Measurements from ENCODE around the gene ZNF423. TPM values are rescaled to one million over a fixed set of nuclear protein-coding genes. Genes with fewer than 3 reads are reported as not detected.
"Not testable (repeated sequence)": the region's sequence is repeated elsewhere in the genome, so short reads cannot be mapped to it uniquely, and the experiment has no call there.

Gene ZNF423
- total RNA-seq, 1 experiment from 2014 or later, result 0.97 TPM

GRCh38 chr16:49586466-49587450, 269.2 kb downstream of the ZNF423 start:
- no peak for DNase-seq (ENCODE audit: low spot score)

GRCh38 chr16:49585143-49585832, 270.6 kb downstream of the ZNF423 start:
- DNase-seq (ENCODE audit: low spot score), result no peak

- DNase-seq (ENCODE audit: low spot score), result no peak
These were observed 272.0 kb downstream of the ZNF423 start for GRCh38 chr16:49583911-49584310.

- DNase-seq (ENCODE audit: low spot score), result no peak
These were observed 274.1 kb downstream of the ZNF423 start for GRCh38 chr16:49581630-49582298.

- DNase-seq (ENCODE audit: low spot score), result peak; percentile 40
These were observed 275.1 kb downstream of the ZNF423 start for GRCh38 chr16:49580751-49581303.

- DNase-seq (ENCODE audit: low spot score), result no peak
These were observed 277.4 kb downstream of the ZNF423 start for GRCh38 chr16:49578435-49579024.

GRCh38 chr16:49578018-49578417, 277.9 kb downstream of the ZNF423 start:
- DNase-seq (ENCODE audit: low spot score), result no peak

- no peak for DNase-seq (ENCODE audit: low spot score)
These were observed 279.0 kb downstream of the ZNF423 start for GRCh38 chr16:49576941-49577340.

- DNase-seq (ENCODE audit: low spot score), result no peak
These were observed 279.8 kb downstream of the ZNF423 start for GRCh38 chr16:49576173-49576494.

GRCh38 chr16:49575346-49576172, 280.4 kb downstream of the ZNF423 start:
- DNase-seq (ENCODE audit: low spot score), result no peak

GRCh38 chr16:49574826-49575225, 281.1 kb downstream of the ZNF423 start:
- no peak for DNase-seq (ENCODE audit: low spot score)

- DNase-seq (ENCODE audit: low spot score), result no peak
These were observed 288.0 kb downstream of the ZNF423 start for GRCh38 chr16:49567950-49568349.

- no peak for DNase-seq (ENCODE audit: low spot score)
These were observed 289.5 kb downstream of the ZNF423 start for GRCh38 chr16:49566432-49566831.

GRCh38 chr16:49564496-49565229, 291.2 kb downstream of the ZNF423 start:
- DNase-seq (ENCODE audit: low spot score), result no peak

GRCh38 chr16:49563666-49564065, 292.2 kb downstream of the ZNF423 start:
- peak; percentile 17 for DNase-seq (ENCODE audit: low spot score)

GRCh38 chr16:49562894-49563293, 293.0 kb downstream of the ZNF423 start:
- not testable (repeated sequence) for DNase-seq (ENCODE audit: low spot score)

GRCh38 chr16:49562228-49562627, 293.7 kb downstream of the ZNF423 start:
- DNase-seq (ENCODE audit: low spot score), result no peak

GRCh38 chr16:49560004-49560830, 295.7 kb downstream of the ZNF423 start:
- DNase-seq (ENCODE audit: low spot score), result no peak

- no peak for DNase-seq (ENCODE audit: low spot score)
These were observed 296.7 kb downstream of the ZNF423 start for GRCh38 chr16:49559242-49559641.
